GM19328 (cell line): ENCODE data around the gene WDR7.

Experiments
- ATAC-seq: cut with Tn5 transposase; IDR thresholded peaks from one replicate; pipeline ENCODE4 v1.9.1; 2021; ENCODE audit warnings: mild to moderate bottlenecking, moderate library complexity; ENCODE audit not compliant: unreplicated experiment

The WDR7 gene

GRCh38 chr18:56789889-56790180, 138.7 kb downstream of the WDR7 start:
- no peak for ATAC-seq

- ATAC-seq = no peak
Observed at GRCh38 chr18:56795381-56795780, 144.2 kb downstream of the WDR7 start.

GRCh38 chr18:56799756-56800155, 148.6 kb downstream of the WDR7 start:
- ATAC-seq = no peak

- no peak for ATAC-seq
Observed at GRCh38 chr18:56803051-56803450, 151.9 kb downstream of the WDR7 start.

- no peak for ATAC-seq
Observed at GRCh38 chr18:56804395-56804794, 153.2 kb downstream of the WDR7 start.

GRCh38 chr18:56807901-56808300, 156.7 kb downstream of the WDR7 start:
- ATAC-seq = no peak

- no peak for ATAC-seq
Observed at GRCh38 chr18:56812674-56813073, 161.5 kb downstream of the WDR7 start.

- no peak for ATAC-seq
Observed at GRCh38 chr18:56815926-56816325, 164.8 kb downstream of the WDR7 start.

GRCh38 chr18:56823986-56824565, 172.9 kb downstream of the WDR7 start:
- ATAC-seq = no peak

GRCh38 chr18:56825321-56825720, 174.2 kb downstream of the WDR7 start:
- no peak for ATAC-seq

GRCh38 chr18:56825878-56826277, 174.7 kb downstream of the WDR7 start:
- ATAC-seq = no peak

- ATAC-seq = no peak
Observed at GRCh38 chr18:56831988-56832387, 180.8 kb downstream of the WDR7 start.

- ATAC-seq = no peak
Observed at GRCh38 chr18:56835331-56835730, 184.2 kb downstream of the WDR7 start.

GRCh38 chr18:56836173-56836572, 185.0 kb downstream of the WDR7 start:
- no peak for ATAC-seq

GRCh38 chr18:56841836-56842235, 190.7 kb downstream of the WDR7 start:
- ATAC-seq = no peak

GRCh38 chr18:56843241-56843640, 192.1 kb downstream of the WDR7 start:
- no peak for ATAC-seq

GRCh38 chr18:56844556-56844955, 193.4 kb downstream of the WDR7 start:
- no peak for ATAC-seq

GRCh38 chr18:56851774-56852173, 200.6 kb downstream of the WDR7 start:
- peak; percentile 51 for ATAC-seq

GRCh38 chr18:56853961-56854360, 202.8 kb downstream of the WDR7 start:
- no peak for ATAC-seq

- ATAC-seq = no peak
Observed at GRCh38 chr18:56861244-56861643, 210.1 kb downstream of the WDR7 start.

GRCh38 chr18:56869189-56869777, 218.1 kb downstream of the WDR7 start:
- no peak for ATAC-seq

GRCh38 chr18:56870982-56871381, 219.8 kb downstream of the WDR7 start:
- no peak for ATAC-seq

GRCh38 chr18:56872140-56872539, 221.0 kb downstream of the WDR7 start:
- no peak for ATAC-seq
